IPS-15b (cell line): ENCODE measurements around the gene DHRS7.
"Not testable (repeated sequence)": the region's sequence is repeated elsewhere in the genome, so short reads cannot be mapped to it uniquely, and the experiment has no call there.

ENCODE experiments used
- H3K27me3 ChIP-seq: one replicate; pipeline ENCODE4 v1.6.1; 2013; ENCODE audit warnings: low read length; ENCODE audit not compliant: control insufficient read depth, insufficient read depth
- H3K36me3 ChIP-seq: one replicate; pipeline ENCODE4 v1.6.1; 2013; ENCODE audit warnings: low read length; ENCODE audit not compliant: control insufficient read depth, insufficient read depth
- H3K4me1 ChIP-seq: one replicate; pipeline ENCODE4 v1.6.1; 2013; ENCODE audit warnings: mild to moderate bottlenecking, low read length; ENCODE audit not compliant: control insufficient read depth, insufficient read depth
- H3K4me3 ChIP-seq: one replicate; pipeline ENCODE4 v1.5.1; 2013; ENCODE audit warnings: low read depth, low read length
- H3K9ac ChIP-seq: one replicate; pipeline ENCODE4 v1.6.1; 2013; ENCODE audit warnings: low read depth, mild to moderate bottlenecking, low read length
- H3K9me3 ChIP-seq: one replicate; pipeline ENCODE4 v1.6.1; 2013; ENCODE audit warnings: mild to moderate bottlenecking, low read length; ENCODE audit not compliant: control insufficient read depth, insufficient read depth

The DHRS7 gene

DNA sequence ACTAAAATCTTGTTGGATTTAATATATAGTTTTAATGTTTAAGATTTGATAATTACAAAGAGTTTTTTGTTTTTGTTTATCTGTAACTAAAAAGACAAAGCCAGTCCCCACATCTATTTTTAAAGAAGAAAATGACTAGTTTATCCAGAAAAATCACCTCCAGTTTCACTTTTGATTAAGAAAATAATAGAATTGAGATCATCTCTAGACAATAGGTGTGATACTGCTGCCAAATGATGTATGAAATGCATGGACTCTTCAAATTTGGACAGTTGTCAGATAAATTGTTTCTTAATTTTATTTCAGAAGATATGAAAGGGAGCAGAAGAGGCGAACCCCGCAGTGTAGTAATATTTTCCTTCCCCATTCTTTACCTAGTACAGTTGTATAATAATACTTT lies 53.5 kb downstream of the DHRS7 start:
- H3K4me1 ChIP-seq = no peaks in the 10 kb centered on the region
- H3K9ac ChIP-seq = no peak overlapping the region
- no peaks in the 10 kb centered on the region for H3K36me3 ChIP-seq
- no peaks in the 10 kb centered on the region for H3K9me3 ChIP-seq
- no peaks in the 10 kb centered on the region for H3K27me3 ChIP-seq
- no peak overlapping the region for H3K4me3 ChIP-seq

DNA sequence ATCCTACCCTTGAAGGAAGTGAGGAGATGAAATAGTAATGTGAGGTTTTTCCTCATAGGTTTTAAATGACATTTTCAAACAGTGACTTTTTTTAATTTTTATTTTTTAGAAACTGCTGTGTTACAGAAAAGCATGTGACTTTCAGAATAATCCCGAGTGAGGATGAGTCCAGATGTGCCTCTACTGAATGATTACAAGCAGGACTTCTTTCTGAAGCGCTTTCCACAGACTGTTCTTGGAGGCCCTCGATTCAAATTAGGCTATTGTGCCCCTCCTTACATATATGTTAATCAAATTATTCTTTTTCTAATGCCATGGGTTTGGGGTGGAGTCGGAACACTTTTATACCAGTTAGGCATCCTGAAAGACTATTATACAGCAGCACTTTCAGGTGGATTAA lies 57.7 kb downstream of the DHRS7 start:
- no peaks in the 10 kb centered on the region for H3K36me3 ChIP-seq
- H3K9ac ChIP-seq = no peak overlapping the region
- no peak overlapping the region for H3K4me3 ChIP-seq
- H3K9me3 ChIP-seq = no peaks in the 10 kb centered on the region
- H3K4me1 ChIP-seq = peaks cover 5% of the 10 kb centered on the region
- no peaks in the 10 kb centered on the region for H3K27me3 ChIP-seq

DNA sequence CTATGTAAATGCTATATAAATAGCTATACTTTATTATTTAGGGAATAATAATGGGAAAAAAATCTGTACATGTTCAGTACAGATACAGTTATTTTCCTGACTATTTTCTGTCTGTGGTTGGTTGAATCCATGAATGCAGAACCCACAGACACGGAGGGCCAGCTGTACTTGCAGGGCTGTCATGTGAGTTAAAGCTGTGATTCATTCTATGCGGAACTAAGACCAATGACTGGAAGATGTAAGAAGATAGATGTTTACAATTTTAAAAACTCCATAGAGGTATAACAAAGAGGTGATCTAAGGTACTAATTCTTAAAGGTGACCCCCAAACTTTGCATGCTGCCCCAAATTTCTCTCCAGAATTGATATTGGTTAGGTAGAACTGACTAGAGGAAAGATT lies 58.9 kb downstream of the DHRS7 start:
- Histone ChIP-seq H3K9ac (no peak overlapping the region), H3K27me3 (no peaks in the 10 kb centered on the region), H3K4me1 (peaks cover 5% of the 10 kb centered on the region), H3K9me3 (no peaks in the 10 kb centered on the region), H3K36me3 (no peaks in the 10 kb centered on the region), H3K4me3 (no peak overlapping the region)

DNA sequence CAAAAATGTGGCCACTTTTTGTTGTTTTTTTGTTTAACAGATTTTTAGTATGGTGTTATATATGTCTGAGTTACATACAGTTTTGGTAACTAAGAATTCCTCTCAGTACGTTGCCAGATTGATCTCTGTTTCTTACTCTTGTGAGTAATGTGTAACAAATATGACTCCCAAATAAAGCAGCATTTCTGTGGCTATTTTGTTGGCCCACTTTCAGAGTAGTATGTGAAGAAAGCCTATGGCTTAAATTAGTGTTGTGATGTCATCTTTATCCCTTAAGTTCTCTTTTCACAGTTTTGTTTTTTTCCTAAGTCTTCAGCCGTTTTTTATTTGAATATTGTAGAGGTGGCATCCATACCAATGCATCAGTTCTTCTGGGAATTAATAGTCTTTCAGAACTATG lies 62.8 kb downstream of the DHRS7 start:
- Histone ChIP-seq H3K36me3 (peaks cover 1% of the 10 kb centered on the region), H3K9ac (no peak overlapping the region), H3K4me1 (peaks cover 5% of the 10 kb centered on the region), H3K9me3 (no peaks in the 10 kb centered on the region), H3K27me3 (no peaks in the 10 kb centered on the region), H3K4me3 (no peak overlapping the region)

DNA sequence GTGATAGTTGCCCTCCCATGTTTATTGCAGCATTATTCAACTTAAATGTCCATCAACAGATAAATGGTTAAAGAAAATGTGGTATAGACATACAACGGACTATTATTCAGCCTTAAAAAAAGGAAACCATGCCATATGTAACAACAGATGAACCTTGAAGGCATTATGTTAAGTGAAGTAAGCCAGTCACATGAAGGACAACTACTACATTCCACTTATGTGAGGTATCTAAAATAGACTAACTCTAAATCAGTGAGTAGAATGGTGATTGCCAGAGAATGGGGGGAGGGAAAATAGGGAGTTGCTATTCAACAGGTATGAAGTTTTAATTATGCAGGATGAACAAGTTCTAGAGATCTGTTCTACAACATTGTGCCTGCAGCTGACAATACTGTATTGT lies 63.4 kb downstream of the DHRS7 start:
- peaks cover 2% of the 10 kb centered on the region for H3K36me3 ChIP-seq
- no peak overlapping the region for H3K4me3 ChIP-seq
- H3K4me1 ChIP-seq = peaks cover 5% of the 10 kb centered on the region

DNA sequence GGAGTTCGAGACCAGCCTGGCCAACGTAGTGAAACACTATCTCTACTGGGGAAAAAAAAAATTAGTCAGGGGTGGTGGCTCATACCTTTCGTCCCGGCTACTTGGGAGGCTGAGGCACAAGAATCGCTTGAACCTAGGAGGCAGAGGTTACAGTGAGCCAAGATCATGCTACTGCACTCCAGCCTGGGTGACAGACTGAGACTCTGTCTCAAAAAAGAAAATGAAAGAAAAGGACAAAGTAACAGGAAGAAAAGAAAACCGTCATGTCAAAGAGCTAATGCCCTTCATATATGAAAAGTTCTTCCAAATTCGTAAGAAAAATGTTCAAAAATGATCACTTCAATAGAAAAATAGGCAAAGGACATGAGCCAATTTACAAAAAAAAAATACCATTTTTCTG lies 65.3 kb downstream of the DHRS7 start:
- H3K27me3 ChIP-seq, H3K9me3 ChIP-seq, H3K9ac ChIP-seq, H3K4me3 ChIP-seq, H3K36me3 ChIP-seq: not testable (repeated sequence)
- H3K4me1 ChIP-seq = peaks cover 11% of the 10 kb centered on the region

More for the DNA sequence above, 63.4 kb downstream of the DHRS7 start:
- Histone ChIP-seq H3K9me3 (no peaks in the 10 kb centered on the region), H3K9ac (no peak overlapping the region), H3K27me3 (no peaks in the 10 kb centered on the region)

DNA sequence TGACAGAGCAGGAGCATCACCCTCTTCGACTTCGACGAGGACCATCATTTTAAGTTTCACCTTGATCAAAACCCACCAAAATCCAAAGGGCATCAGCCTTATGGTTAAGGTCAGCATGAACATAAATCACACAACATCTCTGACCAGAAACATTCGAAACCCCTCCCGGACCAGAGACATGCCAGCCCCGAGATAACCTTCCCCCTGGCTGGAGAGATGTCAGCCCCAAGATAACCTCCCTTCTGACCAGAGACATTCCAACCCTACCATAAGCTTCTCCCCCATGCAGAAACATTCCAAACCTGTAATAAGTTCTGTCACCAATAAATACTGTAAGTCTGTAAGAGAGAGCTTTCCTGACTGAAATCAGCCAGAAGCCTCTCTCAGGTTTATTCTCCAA lies 67.2 kb downstream of the DHRS7 start:
- peaks cover 17% of the 10 kb centered on the region for H3K4me1 ChIP-seq
- no peaks in the 10 kb centered on the region for H3K27me3 ChIP-seq
- H3K36me3 ChIP-seq = peaks cover 2% of the 10 kb centered on the region
- H3K9me3 ChIP-seq = no peaks in the 10 kb centered on the region
- H3K4me3 ChIP-seq = no peak overlapping the region
- H3K9ac ChIP-seq = no peak overlapping the region

DNA sequence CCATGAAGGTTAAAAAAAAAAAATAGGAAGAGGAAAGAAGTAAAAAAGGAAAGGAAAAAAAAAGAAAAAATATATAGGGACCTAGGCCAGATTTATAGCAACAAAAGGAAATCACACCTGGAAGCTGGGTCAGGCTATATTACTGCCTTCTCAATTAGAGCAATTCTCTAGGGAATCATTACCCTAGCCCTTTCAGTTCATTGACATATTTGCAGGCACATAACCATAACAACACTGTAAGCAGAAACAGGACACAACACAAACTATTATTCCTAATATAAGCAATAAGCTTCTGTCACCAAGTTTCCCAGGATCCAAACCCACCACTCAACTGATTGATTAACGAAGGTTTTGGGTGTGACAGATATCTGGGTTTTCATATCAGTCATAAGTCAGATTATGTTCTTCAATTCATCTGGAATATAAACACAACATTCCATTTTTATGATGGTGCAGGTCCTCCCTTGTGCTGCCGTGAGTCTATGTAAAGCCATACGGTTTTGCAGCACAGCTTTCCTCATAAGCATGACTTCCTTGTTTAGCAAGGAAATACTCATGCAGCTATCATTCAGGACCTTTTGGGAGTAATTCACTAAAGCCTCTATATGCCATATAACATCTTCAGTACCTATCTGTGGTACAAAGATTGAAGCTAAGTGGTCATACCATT lies 69.3 kb downstream of the DHRS7 start:
- peaks cover 2% of the 10 kb centered on the region for H3K36me3 ChIP-seq
- no peaks in the 10 kb centered on the region for H3K27me3 ChIP-seq
- H3K4me3 ChIP-seq = no peak overlapping the region
- no peaks in the 10 kb centered on the region for H3K9me3 ChIP-seq
- H3K4me1 ChIP-seq = peaks cover 17% of the 10 kb centered on the region
- no peak overlapping the region for H3K9ac ChIP-seq

DNA sequence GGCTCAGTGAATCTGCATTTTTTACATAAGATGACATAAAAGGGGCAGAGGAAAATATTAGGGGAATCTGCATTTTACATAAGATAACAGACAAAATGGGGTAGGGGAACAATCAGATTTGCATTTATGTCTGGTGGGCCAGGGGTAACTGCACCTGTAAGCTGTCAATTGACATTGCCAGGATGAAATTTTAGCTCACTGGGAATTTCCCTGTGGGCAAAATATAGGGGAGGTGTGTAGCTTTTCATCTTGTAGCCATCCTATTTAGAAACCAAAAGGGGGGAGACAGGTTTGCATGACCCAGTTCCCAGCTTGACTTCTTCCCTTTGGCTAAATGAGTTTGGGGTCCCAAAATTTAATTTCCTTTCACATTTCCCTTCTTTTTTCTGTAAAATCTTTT lies 70.0 kb downstream of the DHRS7 start:
- no peaks in the 10 kb centered on the region for H3K9me3 ChIP-seq
- no peak overlapping the region for H3K4me3 ChIP-seq
- H3K27me3 ChIP-seq = no peaks in the 10 kb centered on the region
- H3K36me3 ChIP-seq = peaks cover 2% of the 10 kb centered on the region
- H3K4me1 ChIP-seq = peaks cover 17% of the 10 kb centered on the region
- H3K9ac ChIP-seq = no peak overlapping the region

DNA sequence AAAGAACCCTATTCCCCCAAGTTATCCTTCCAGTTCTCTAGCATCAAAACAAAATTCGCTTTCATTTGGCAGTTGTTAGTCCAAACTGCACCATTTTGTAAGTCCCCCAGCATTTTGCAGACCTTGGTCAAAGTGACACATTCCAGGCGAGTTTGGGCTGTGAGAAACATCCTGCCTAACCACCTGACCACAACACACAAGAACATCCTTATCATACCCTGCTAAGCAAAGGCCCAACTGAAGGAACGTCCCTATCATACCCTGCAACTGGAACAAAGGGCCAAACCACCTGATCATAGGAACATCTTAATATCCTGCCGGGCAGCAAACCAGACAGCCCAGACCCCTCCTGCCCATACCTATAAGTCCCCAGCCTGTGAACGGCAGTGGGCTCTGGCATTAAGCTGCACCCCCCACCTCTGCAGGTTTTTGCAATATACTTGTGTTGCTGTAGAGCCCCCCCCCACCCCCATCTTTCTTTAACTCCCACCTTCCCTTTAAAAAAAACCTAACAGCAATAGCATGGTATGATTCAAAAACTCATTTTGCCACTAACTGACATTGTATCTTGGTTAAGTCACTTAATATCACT lies 70.8 kb downstream of the DHRS7 start:
- Histone ChIP-seq H3K4me3 (peak overlapping the region; percentile 11), H3K9me3 (no peaks in the 10 kb centered on the region), H3K9ac (no peak overlapping the region)

More for the DNA sequence above, 70.8 kb downstream of the DHRS7 start:
- no peaks in the 10 kb centered on the region for H3K27me3 ChIP-seq
- H3K36me3 ChIP-seq = peaks cover 2% of the 10 kb centered on the region
- peaks cover 17% of the 10 kb centered on the region for H3K4me1 ChIP-seq
